GM21619 (cell line): Measurements from ENCODE around the gene GLCE.

Experiments
- ATAC-seq: cut with Tn5 transposase; IDR thresholded peaks from one replicate; pipeline ENCODE4 v1.9.1; 2021; ENCODE audit not compliant: unreplicated experiment

Gene GLCE

GRCh38 chr15:69160141-69160993, at the start of gene GLCE:
Gene GLCE, plus strand, starts transcription at chr15:69160635. Its CDS starts 95,172 bp downstream, at chr15:69255807.
- peak; percentile 95 for ATAC-seq

GRCh38 chr15:69114331-69114928, 46.0 kb upstream of the GLCE start:
- no peak for ATAC-seq

DNA sequence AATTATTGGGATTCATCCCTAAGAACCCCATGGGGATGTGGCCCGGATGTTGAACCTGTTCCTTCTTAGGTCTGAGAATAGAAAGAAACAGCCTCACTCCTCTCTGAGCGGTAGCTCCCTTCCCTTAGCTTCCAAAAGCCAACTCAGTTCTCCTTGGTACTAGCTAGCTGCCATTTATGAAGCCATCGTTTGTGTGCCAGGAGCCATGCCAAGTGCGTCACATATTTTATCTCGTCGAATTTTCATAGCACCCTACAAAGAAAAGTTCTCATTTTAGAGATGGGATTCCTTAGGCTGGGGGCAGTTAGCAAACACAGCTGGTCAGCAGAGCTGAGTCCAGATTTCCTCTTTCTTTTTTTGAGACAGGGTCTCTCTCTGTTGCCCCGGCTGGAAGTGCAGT, 45.4 kb upstream of the GLCE start:
- ATAC-seq = no peak

DNA sequence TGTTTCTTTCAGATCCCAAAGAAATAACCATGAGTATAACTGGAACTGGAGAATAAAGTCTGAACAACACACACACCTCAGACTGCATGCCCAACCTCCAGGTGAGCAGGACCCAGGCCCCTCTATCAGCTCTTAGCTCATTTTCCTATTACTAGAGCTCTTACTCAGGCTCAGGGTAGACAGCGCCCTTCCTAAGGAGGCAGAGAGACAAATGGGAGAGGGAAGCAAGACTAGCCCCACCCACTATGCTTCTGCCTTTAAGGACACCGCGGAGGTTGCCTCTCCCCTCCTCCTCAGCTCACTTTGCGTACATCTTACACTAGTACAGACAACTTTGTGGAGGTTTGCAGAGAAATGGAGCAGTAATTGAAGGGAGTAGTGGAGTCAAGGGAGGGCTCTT, 44.0 kb upstream of the GLCE start:
- ATAC-seq = no peak

DNA sequence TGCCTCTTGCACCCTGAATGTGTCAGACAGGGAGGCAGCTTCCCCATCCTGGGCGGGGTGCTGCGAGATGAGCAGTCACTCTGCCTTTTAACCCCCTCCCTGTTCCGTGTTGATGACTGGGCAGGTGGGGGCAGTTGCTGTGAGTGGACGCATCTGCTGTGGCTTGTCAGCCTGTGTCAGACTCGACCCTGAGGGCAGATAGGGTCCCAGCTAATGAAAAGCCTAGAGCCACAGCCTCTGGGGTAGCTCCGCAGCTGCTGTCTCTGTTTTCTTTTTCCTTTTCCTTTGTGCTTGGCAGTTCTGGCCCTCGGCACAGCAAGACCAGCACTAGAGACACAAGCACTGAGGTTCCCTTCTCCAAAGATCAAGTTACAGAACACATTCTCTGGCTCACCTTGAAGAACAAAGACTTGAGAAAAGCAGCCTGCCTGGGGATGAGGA, 43.0 kb upstream of the GLCE start:
- no peak for ATAC-seq

DNA sequence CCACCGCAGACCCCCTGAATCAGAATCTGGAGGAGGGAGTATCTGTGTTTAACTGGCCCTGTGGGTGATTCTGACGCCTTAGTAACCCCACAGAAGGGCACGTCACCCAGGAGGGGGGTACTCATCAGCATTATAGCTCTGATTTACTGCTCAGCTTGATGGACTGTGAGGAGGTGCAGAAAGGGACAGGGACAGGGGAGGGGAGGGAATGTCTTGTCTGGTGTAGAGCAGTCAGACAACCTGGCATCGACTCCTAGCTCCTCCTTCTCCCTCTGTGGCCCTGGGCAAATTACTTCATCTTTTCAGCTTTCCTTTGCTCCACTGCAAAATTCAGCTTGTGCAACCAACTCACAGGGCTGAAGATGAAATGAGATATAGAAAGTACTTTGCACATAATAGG, 42.3 kb upstream of the GLCE start:
- ATAC-seq = no peak

GRCh38 chr15:69119001-69119400, 41.4 kb upstream of the GLCE start:
- ATAC-seq = no peak

- no peak for ATAC-seq
Measured at GRCh38 chr15:69119683-69120395, 40.6 kb upstream of the GLCE start.

GRCh38 chr15:69120732-69121131, 39.7 kb upstream of the GLCE start:
- no peak for ATAC-seq

DNA sequence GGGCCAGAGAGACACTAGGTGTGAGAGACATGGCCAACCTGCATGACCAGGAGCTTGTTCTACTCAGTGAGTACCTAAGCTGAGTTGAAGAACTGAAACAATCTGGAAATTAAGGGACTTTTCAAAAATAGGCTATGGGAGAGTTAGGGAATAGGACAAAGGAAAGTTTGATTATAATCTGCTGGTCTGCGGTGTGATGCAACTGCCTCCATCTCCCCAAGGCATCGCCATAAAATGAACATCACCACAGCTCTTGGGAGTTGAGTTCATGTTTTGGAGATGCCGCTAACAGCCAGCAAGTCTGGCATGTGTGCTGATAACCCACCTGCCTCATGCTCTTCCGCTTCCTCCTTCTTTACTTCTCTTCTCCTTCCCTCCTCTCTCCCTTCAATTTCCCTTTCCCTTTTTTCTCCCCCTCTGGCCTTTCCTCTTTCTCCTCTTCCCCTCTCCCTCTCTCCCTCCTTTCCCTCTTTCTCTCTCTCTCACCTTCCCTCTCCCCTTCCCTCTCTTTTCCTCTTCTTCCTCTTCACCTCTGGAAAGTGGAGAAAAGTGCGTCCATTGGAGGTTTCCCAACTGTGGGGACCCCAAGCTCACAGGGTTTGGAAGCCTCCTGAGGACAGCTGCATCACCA, 39.1 kb upstream of the GLCE start:
- no peak for ATAC-seq

DNA sequence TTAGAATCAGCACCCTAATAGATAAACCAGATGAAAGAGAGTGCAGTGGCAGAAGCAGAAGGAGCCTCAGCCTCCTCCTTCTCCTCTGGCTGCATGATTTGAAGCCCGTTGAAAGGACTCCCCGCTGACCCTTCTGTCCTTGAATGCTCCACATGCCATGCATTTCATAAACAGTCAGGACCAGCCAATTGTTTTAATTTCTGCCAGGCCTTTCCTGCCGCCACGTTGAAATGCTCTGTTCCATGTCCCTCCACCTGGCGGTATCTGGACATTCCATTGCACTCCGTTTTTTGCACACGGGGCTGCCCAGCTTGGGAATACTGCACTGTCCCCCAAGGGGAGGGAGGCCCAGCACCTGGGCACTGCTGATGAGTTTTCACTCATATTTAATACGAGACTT, 35.2 kb upstream of the GLCE start:
- ATAC-seq = no peak

GRCh38 chr15:69126054-69126469, 34.4 kb upstream of the GLCE start:
- ATAC-seq = no peak

GRCh38 chr15:69127306-69127705, 33.1 kb upstream of the GLCE start:
- no peak for ATAC-seq

GRCh38 chr15:69128667-69129311, 31.6 kb upstream of the GLCE start:
- no peak for ATAC-seq

GRCh38 chr15:69131362-69132220, 28.8 kb upstream of the GLCE start:
- ATAC-seq = no peak

GRCh38 chr15:69132430-69132829, 28.0 kb upstream of the GLCE start:
- ATAC-seq = no peak

DNA sequence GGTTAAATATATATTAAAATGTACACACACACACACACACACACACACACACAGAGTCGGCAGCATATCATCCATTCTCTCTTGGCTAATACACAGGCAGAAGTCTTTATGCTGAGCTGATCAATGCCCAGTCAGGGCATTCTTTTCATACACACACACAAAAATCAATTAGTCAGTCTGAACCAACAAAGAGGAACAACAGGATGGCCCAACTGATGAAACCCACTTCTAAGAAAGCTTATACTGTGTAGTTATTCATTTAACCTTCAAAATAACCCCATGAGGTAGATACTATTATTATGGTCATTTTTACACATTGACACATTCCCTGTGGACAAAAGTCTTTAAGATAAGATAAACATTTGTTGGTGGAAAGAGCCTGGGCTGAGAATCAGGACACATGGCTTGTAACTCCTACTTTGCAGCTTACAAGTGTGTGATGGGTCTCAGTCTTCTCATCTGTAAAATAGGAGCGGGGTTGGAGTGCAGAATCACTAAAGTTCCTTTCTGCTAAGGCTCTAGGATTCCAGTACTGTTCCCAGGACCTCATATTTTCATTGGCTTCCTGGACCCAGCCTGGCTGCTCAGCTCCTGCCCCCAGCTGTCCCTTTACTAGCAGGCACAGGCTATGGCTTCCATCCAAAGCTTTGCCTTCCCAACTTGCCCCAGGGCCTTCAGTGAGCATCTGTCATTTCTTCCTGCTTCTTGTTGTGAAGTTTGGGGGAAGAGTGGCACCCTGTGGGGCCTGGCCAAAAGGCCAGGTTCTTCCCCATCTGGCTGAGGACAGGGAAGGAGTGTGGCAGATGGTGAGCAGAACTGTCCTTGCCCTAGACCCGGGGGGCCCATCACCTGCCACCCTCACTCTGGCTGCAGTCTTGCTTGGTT, 27.2 kb upstream of the GLCE start:
- no peak for ATAC-seq

GRCh38 chr15:69133862-69134519, 26.4 kb upstream of the GLCE start:
- no peak for ATAC-seq
